Prostate gland (tissue), 2 donors: Measurements from ENCODE around the gene C4A.

Source experiments
- POLR2A ChIP-seq: fragments of 450-650 bp; IDR thresholded peaks from one replicate; pipeline ENCODE4 v1.6.1; 2016; ENCODE audit warnings: antibody characterized with exemption, mild to moderate bottlenecking
- POLR2AphosphoS5 ChIP-seq: sonication (generic); formaldehyde crosslinking; IDR thresholded peaks from one replicate; pipeline ENCODE4 v1.6.1; 2017; ENCODE audit warnings: antibody characterized with exemption
- TF ChIP-seq, protein P1 (sequence below), 4 experiments: fragments of 200-600 bp in 2 of 4; fragments of 450-650 bp in 2 of 4; sonication (generic) in 2 of 4; IDR thresholded peaks; 1 replicate in 3 of 4; 2 replicates in 1 of 4; pipeline ENCODE4 v1.5.1; 2016 to 2019; ENCODE audit warnings: antibody characterized with exemption in 4 of 4, mild to moderate bottlenecking in 2 of 4, moderate library complexity in 2 of 4

DNA sequence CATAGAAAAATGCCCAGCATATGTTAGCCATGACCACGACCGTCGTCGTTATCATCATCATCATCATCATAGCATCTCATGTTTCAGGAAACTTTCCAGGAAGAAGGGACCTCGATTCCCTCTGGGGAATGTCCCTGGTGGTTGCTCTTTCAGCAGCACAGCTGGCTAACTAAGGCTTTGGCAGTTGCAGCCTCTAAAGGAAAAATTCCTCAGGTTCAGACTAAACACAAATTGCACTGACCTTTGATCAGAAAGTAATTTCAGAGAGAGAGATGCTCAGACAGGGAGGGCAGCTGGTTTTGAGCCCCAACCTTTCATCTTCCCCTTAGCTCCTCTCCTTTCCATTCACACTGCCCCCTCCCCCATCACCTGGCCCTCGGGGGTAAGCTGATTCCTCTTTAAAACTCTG is 41.6 kb upstream of the C4A start:
- TF ChIP-seq, protein P1, sequence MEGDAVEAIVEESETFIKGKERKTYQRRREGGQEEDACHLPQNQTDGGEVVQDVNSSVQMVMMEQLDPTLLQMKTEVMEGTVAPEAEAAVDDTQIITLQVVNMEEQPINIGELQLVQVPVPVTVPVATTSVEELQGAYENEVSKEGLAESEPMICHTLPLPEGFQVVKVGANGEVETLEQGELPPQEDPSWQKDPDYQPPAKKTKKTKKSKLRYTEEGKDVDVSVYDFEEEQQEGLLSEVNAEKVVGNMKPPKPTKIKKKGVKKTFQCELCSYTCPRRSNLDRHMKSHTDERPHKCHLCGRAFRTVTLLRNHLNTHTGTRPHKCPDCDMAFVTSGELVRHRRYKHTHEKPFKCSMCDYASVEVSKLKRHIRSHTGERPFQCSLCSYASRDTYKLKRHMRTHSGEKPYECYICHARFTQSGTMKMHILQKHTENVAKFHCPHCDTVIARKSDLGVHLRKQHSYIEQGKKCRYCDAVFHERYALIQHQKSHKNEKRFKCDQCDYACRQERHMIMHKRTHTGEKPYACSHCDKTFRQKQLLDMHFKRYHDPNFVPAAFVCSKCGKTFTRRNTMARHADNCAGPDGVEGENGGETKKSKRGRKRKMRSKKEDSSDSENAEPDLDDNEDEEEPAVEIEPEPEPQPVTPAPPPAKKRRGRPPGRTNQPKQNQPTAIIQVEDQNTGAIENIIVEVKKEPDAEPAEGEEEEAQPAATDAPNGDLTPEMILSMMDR (IDR thresholded peaks at IDR 0.05) = no peak
- TF ChIP-seq POLR2A = no peak
- TF ChIP-seq POLR2AphosphoS5 = no peak
